ENCODE results near the gene ADAMTS16. TPM values are rescaled to one million over a fixed set of nuclear protein-coding genes. Genes with fewer than 3 reads are reported as not detected.

ADAMTS16 gene
- polyA plus RNA-seq, 5 donors, result 0.28 to 1.1 (median 0.60) TPM

DNA sequence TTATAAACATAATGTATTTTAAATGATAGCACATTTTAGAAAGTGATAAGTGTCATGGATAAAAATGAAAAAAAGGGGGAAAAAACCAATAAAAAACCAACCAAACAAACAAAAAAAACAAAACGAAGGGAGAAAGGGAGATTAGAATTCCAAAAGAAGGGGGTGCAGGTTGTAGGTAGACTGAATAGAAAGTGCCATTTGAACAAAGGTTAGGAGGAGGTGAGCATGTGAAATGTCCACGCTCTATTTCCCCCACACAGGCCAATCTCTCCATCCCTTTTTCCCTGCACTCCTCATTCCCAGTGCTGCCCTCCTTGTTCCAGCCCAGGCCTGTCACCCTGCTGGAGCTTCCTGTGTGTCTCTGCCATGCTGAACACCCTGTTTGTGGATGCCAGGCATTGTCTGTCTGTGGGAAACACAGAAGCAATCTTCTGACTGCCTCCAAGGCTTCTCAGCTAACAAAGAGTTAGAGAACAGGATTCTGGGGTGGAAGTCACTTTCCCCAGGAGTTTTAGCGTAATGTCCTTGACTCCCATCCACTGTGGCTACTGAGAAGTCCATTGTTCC is 138.8 kb downstream of the ADAMTS16 start:
- no peak for DNase-seq

DNA sequence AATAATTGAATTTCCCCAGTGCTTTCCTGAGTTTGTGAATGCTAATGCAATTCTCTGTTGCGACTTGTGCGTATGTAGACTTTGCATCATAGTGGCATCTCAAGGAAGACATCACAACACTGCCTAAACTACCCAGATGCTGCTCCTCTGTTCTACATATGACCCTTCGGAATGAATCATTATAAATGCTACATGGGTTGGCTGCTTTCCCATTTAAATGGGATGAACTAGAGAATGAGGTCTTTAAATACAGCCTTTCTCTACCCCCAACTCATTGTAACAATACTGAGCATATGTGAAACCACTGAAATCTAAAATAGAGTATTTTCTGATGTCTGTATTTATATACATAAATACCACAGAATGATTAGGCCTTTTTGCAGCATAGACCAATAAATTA is 145.8 kb downstream of the ADAMTS16 start:
- no peak for DNase-seq

DNA sequence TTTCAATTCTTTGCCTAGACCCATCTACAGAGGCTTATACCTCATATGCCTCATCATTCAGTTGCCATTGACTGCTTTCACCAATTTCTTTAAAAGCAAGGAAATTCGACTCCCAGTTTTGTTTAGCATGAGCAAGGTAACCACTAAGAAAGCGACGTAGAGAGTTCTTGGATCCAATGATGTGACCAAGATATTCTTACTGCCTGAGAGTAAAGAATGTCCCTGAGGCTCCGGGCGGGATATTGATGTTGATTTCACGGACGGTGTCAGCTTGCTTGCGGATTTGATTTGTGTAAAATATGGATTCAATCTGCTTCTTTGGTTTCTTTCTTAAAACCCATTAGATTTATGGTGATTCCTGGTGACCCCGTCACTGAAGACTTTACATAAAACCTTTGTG is 147.3 kb downstream of the ADAMTS16 start:
- no peak for DNase-seq

DNA sequence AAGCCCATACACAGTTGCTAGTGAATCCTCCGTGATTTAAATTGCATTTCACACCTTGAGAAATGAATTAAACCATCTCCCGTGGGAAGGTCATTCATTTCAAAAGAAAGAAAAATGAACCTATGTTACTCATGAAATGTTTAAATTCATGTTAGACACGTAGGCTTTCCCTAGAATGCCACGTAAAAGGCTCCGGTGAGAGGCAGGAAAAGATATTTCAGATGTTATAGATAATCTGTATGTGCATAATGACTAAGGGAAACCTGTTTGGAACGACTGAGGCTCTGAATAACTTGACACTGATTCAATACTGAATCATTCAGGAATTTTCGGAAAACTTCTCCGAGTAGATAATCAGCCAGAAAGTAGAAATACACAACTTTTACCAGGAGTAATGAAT is 148.1 kb downstream of the ADAMTS16 start:
- DNase-seq, result no peak

DNA sequence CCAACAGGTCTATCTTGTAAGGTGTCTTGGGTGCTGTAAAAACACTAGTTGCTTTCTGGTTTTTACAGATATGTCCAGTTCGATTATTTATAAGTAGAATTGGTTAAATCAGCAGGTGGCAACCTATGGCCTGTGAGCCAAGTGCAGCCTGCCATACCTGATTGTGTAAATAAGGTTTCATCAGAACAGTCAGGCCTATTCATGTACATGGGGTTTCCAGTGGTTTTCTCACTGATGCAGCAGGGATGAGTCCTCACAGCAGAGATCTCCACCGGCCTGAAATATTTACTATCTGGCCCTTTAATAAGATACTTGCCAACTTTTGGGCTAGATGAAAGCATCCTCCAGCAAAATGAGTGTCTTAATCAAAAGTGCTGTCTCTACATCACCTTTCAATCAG is 149.4 kb downstream of the ADAMTS16 start:
- no peak for DNase-seq

DNA sequence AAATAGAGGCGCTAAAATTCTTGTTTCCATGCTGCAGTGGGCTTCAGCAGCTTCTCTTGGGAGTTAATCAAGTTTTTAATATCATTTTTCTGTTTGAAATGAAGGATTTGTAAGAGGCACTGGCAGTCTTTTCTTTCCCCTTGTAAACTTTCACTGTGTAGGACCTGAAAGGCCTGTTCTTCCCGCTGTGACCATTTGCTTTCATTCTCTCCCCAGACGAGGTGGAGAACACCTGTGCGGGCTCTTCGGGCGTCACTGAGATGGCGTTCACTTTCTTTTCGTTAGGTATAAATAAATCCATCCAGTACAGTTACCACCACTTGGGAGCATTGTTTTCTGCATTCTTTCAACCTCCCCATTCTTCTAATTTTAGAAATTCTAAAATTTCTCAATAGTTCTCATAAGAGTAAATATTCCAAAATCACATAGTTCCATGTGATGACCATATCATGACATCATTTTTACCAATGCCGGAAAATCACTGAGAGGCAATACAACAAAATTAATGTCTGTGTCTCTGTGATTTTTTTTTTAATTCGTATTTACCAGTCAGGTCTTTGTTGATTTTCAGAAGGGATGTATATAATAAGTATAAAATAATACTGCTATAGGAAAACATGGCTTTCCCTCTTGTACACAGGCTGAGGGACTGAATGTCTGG is 150.7 kb downstream of the ADAMTS16 start:
- DNase-seq, result no peak

DNA sequence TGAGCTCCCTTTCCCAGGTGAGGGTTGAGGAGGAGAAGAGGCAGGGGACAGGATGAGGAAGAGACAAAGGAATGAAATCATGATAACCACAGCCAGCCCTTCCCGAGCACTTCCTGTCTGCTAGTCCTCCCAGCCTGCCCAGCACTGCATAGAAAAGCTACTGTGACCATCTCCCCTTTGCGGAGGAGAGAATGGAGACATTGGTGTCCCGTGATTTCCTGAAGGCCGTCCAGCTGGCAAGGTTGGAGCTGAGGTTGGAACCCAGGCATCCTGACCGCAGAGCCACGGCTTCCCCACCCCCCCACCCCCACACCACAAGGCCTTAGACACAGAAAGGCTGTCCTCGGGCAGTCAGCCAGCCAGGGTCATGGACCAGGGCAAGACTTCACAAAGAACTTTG is 151.2 kb downstream of the ADAMTS16 start:
- no peak for DNase-seq

DNA sequence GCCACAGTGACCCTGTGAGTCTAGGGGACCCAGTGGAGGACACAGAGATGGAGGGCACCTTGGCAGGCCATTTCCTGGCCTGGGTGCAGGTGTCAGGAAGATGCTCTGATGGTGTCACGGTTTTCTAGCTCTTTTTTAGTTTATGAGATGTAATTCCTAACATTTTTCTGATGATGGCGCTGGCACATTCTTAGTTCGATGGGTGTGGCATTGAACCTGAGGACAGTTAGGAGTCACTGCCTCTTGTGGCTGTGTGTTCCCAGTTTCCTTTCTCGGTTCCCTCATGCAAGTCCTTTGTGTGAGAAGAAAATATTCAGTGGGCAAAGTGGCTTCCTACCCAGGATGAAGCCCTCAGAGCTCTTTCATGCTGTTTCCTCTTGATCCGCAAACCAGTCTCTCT is 152.9 kb downstream of the ADAMTS16 start:
- no peak for DNase-seq

DNA sequence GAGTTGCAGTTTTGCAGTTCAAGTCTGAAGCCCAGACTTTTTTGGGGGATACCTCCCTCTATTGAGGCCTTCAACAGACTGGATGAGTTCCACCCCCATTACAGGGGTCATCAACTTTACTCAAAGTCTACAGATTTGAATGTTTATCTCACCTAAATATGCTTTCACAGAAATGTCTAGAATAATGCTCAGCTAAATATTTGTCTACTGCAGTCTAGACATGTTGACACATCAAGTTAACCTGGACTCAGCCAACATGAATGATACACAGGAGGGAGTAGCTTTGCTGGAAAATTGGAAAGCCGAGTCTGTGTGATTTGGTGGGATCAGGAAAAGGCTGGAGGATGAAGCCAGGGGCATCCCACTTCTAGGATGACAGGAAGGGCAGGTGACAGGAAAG is 154.3 kb downstream of the ADAMTS16 start:
- no peak for DNase-seq

DNA sequence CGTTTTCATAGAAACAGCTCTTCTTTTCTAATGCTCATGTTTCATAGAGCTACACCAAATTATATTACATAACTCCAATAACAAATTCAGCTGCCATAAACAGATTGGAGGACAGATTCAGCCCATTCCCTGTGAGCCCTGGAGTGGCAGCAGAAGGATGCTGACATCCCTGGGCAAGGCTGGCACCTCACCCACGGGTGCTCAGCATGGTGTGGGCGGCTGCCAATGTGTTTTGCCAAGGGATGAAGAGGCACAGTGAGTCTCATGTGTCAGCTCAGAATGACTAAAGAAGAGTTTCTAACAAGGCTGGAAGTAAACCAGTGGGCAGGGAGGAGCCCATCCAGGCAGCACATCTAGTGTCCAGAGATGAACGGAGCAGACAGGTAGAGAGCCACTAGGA is 155.2 kb downstream of the ADAMTS16 start:
- no peak for DNase-seq

DNA sequence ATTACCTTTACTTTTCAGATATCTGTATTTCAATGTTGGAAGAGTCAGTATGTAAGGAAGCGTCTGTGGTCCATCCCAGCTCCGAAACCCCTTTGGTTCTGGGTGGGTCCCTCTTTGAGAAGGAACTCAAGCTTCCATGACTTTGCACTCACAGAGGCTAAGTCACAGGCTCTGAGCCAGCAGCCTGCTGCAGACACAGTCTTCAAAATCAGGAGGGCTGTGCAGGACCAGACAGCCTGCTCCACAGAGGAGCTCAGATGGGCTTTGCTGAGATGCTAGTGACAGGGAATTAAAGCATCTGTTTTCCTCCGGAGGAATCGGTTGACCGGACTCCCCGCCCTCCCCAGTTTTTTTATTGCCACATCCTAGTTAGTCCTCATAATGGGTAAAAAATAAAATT is 155.9 kb downstream of the ADAMTS16 start:
- no peak for DNase-seq

DNA sequence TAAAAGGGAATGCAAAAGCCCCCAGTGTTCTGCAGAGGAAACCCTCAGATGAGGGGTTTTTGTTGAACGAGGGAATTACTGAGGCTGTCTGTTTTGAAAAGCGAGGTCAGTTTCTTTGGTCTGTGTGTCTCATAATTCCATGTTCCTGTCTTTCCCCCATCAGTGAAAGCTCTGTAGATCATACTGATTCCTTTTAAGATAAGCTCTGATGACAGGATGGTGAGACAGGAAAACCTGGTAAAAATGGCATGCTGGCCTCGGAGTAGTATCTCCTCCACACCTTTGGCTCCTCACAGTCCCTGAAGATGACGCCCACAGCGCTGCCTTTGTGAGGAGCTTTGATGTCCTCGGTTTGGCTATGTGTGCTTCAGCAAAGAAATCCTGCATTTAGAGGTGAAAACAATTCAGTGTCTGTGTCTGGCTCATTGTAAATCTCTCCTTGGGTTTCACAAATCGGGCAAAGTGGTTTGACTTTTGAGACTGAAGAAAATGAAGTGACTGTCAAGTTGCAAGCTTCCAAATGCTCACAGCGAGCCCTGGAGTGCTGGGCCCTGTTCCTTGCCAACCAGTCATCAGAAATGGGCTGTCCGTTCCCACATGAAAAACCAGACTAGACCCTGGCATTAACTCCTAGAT is 157.4 kb downstream of the ADAMTS16 start:
- DNase-seq, result no peak

DNA sequence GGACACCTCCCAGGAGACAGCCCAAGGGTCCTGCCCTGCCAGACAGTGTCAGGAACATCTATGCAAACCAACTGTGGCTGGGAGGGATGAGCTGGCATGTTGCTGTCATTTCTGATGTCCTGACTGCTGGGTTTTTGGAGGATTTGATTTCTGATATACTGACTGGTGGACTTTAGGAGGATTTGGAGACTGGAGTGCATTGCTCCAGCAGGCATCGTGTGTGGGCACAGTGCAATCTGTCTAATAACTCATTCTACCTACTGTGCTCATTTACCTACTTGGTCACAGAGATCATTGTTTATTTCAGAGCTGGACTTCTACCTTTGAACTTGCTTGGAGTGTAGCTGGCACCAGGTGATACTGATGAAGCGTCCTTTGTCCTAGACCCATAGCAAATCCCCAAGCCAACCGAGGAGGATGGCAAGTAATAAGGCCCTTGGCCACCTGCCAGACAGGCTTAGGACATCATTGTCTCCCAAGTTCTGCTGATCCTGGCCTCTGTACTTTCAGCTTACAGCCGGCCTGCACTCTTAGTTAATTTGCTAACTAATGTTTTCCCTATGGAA is 158.0 kb downstream of the ADAMTS16 start:
- DNase-seq, result no peak

DNA sequence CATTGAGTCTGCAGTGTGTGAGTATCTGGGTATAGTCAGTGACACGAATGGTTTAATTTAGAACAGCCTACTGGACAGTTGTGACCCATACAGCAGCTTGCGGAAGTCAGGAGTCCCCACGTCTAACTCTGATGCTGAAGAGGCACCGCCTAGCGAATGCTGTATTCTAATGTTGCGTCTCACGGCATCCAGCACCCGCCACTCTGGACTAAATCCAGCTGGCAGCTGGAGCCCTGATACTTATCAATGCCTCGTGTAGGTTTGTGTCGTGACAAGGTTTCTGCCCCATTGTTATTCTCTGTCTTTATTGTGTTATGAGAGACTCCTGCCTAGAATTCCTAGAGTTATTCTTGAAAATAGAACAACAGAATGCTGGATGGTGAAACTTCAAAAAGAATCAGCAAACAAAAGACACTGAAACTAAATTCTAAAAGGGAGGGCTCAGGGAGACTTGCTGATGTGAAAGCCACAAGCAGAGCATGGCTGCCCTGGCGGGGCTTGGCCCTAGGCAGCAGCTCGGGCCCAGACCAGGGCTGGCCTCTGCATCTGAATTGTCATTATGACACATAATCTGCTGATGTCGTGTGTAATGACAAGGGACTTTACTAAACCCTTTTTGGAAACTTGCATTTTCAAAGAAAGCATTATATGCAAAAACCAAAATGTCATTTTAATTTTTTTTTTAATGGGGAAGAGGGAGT is 158.9 kb downstream of the ADAMTS16 start:
- DNase-seq, result no peak

DNA sequence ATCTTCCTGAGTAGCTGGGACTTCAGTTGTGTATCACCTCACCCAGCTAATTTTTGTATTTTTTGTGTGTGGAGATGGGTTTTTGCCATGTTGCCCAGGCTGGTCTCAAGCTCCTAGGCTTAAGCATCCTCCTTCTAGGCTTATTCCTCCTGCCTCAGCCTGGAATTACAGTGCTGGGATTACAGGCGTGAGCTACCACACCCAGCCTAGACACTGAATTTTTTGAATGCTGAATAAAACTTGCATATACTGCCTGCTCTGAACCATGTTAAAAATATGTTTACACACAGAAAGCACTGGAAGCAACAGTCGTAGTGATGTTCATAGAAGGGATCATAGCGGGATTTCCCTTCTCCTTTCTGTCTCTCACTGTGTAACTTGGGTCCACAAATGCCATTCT is 161.0 kb downstream of the ADAMTS16 start:
- DNase-seq, result no peak

DNA sequence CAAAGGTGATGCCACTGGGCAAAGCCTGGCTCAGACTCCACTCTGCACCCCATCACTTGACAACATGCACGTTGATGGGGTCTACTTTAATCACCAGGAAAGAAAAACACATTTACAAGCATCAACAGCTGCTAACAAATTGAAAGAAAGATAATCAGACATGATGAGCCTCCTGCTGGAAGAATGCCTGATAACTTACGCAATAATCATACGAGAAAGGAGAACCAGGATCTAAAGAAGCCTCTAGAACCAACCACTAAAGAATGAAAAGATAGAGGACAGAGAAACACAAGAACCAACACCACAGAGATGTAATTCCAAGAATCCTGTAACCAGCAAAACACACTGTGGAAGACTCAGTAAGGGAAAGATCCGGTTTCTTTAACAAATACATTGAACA is 162.1 kb downstream of the ADAMTS16 start:
- DNase-seq, result no peak

DNA sequence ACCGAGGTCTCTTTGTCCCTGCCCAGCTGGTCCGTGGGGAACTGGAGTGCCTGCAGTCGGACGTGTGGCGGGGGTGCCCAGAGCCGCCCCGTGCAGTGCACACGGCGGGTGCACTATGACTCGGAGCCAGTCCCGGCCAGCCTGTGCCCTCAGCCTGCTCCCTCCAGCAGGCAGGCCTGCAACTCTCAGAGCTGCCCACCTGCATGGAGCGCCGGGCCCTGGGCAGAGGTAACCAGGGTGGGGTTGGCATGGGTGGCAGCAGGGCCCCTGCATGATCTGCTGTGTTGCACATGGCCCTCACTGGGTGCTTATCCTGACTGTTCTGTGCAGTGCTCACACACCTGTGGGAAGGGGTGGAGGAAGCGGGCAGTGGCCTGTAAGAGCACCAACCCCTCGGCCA is 163.1 kb downstream of the ADAMTS16 start:
- DNase-seq, result no peak

DNA sequence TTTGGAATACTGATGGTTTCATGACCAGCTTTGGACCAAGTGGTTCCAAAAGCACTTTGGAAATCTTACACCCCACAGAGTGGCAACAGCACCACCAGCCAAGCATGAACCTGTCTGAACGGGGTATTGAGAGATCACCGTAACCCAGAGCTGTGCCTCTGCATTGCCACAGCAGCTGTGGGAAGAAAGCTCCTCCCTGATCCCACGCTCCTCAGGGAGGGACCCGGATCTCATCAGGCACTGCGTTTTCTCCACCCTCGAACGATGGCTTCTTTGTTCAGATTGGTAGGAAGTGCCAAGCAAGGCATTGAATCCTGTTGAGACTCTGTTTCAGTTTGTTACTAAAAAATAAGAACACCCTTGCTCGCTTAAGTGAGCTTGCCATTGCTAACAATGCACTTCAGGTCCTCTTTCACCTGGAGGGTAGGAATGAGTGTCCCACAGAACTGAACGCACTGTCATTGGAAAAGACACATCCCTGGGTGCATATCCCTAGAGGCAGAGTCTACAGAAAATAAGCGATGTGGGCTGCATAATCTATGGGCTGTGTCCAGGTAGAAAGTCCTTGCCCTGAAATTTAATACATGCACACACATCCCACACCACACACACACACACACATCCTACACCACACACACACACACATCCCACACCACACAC is 164.4 kb downstream of the ADAMTS16 start:
- DNase-seq, result no peak

DNA sequence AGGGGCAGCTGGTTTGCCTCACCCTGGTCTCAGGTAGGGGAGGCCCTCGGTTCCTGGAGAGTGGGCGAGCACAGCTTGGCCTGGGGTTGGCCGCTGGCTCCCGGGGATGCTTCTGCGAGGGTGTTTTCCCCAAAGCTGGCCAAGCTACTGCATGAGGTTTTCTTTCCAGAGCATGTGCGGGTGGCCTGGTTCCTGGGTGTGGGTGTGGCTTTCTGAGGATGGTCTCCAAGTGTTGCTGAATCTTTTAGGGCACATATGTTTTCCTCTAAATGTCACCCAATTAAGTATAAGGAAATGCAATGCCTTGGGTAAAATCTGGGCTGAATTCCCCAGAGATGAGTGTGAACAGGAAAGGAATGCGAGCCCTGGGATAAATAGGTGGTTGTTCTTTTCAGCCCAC is 166.6 kb downstream of the ADAMTS16 start:
- peak; percentile 75 to 76 for DNase-seq

DNA sequence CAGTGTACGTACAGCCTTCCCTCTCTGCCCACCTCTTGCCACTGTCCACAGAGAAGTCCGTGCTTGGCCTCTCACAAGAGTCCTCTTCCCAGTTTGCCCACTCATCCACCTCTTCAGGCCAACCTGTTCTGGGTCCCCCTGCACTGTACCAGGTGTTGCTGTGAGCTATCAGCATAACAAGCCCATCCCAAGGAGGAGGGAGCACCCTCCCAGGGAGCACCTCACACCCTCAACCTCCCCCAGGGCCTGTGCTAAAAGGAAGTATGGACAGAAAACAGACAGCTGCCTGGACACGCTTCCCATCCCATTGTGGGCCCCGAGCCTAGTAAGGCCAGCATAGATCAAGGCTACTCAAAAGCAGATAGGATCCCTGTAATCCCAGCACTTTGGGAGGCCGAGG is 168.2 kb downstream of the ADAMTS16 start:
- no peak for DNase-seq

DNA sequence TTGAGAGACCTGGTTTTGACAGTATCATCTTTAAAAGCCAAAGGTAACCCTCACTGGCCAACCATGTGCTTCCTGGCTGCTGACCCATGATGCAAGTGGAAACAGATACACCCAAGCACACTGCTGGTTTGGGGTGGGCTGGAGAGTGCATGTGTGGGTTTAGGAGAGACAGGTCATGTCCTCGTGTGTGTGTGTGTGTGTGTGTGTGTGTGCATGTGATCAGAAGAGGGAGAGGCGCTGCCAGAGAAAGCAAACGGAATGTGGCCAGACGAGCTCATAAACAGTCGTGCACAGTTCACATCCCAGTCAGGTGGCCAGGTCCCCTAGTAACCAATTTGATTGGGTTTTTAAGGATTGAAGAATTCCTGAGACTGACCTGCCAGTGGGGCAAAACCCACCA is 169.5 kb downstream of the ADAMTS16 start:
- no peak for DNase-seq

DNA sequence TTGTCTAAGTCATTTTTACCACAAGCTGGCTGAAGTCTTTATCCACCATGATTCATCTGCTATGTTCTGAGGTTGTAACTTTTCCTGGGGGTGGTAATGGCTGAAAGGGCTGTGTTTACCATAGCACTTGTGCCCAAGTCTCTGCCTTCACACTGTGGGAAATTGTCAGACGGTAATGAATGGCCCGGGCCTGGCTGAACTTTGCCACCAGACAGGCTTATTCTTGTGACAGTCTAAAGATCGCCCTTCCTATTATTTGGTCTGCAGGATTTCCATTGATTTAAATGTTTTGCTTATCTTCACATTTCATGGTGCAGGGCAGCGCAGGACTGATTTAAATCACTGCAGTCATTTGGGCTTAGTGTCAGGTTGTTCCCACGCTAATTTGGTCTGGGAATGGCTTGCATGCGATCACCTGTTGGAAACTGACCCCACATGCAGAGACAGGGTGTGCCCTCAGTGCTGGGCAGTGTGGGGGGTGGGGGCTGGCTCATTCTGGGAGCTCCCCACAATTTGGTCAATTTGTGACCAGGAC is 173.0 kb downstream of the ADAMTS16 start:
- DNase-seq, result no peak
